HepG2 (cell line): Measurements from ENCODE around the gene TMTC2. TPM values are rescaled to one million over a fixed set of nuclear protein-coding genes. Genes with fewer than 3 reads are reported as not detected.

ENCODE experiments used
- ATAC-seq: fragments of 200-7000 bp; cut with Tn5 transposase; 3 replicates; pipeline ENCODE4 v1.9.1; 2020; ENCODE audit warnings: mild to moderate bottlenecking, moderate library complexity
- BruUV-seq: library from RNA; stranded (reverse); fragments of 400-500 nt; replicated peaks from 2 replicates; lab custom pipeline; 2021; lab: Mats Ljungman, UMichigan
- CTCF ChIA-PET: fragments of 300-600 bp; formaldehyde crosslinking; extraction: SDS; loops from one replicate; lab custom pipeline; 2021; ENCODE audit warnings: low total read pairs, inconsistent platforms, low intra/inter-chr PET ratio; lab: Yijun Ruan, JAX
- POLR2A ChIA-PET: fragments of 350-600 bp; sonication (Branson Sonifier 250); formaldehyde crosslinking; loops from one replicate; lab custom pipeline; 2020; ENCODE audit warnings: antibody characterized with exemption, inconsistent platforms; lab: Yijun Ruan, JAX
- DNase-seq: peaks from one replicate; pipeline ENCODE4 v3.0.0-alpha.2; 2015; ENCODE audit warnings: low spot score
- FAIRE-seq: peaks from 3 replicates; lab custom pipeline; 2011; peaks lifted over from hg19 to GRCh38; lab: Jason Lieb, UNC
- H2AFZ ChIP-seq: one replicate; pipeline ENCODE4 v1.6.1; 2011; ENCODE audit warnings: low read length, inconsistent platforms
- H3K27ac ChIP-seq: fragments of 300-600 bp; 3 replicates; pipeline ENCODE4 v1.8.0; 2011; ENCODE audit warnings: mixed run types, mild to moderate bottlenecking, mixed read lengths, low read length, inconsistent platforms; ENCODE audit not compliant: insufficient read depth; ENCODE audit errors: extremely low read length
- H3K27me3 ChIP-seq, 2 experiments: fragments of 200-600 bp in 1 of 2; 2 replicates in 1 of 2; 3 replicates in 1 of 2; pipeline versions ENCODE4 v1.6.0 to v1.8.0; 2011; ENCODE audit warnings: low read length in 2 of 2, mild to moderate bottlenecking in 2 of 2, moderate library complexity in 2 of 2, inconsistent platforms in 1 of 2; ENCODE audit not compliant: insufficient read depth in 2 of 2, control insufficient read depth in 1 of 2
- H3K36me3 ChIP-seq, 2 experiments: fragments of 200-600 bp in 1 of 2; replicated peaks in 1 of 2; 2 replicates in 1 of 2; 3 replicates in 1 of 2; pipeline versions ENCODE4 v1.5.1 to v1.8.0; 2011; ENCODE audit warnings: low read length in 2 of 2, inconsistent platforms in 1 of 2; ENCODE audit not compliant: insufficient read depth in 2 of 2, control insufficient read depth in 1 of 2
- H3K4me1 ChIP-seq: 2 replicates; pipeline ENCODE4 v1.5.1; 2012; ENCODE audit warnings: low read length, inconsistent platforms; ENCODE audit not compliant: insufficient read depth
- H3K4me2 ChIP-seq: 2 replicates; pipeline ENCODE4 v1.6.0; 2011; ENCODE audit warnings: low read depth, low read length, inconsistent platforms
- H3K4me3 ChIP-seq, 3 experiments: fragments of 200-600 bp in 1 of 3; sonication (generic), shearing (Covaris generic) in 1 of 3; replicated peaks in 1 of 3; 2 replicates each; pipeline ENCODE4 v1.5.1; 2011 to 2016; ENCODE audit warnings: low read length in 3 of 3, inconsistent platforms in 2 of 3, low read depth in 2 of 3, mild to moderate bottlenecking in 2 of 3, control low read depth in 1 of 3, mixed read lengths in 1 of 3; ENCODE audit not compliant: insufficient read depth in 1 of 3
- H3K79me2 ChIP-seq: one replicate; pipeline ENCODE4 v1.6.1; 2011; ENCODE audit warnings: low read length, inconsistent platforms; ENCODE audit not compliant: insufficient read depth
- H3K9ac ChIP-seq: 2 replicates; pipeline ENCODE4 v1.6.0; 2011; ENCODE audit warnings: mild to moderate bottlenecking, low read depth, low read length, inconsistent platforms; ENCODE audit not compliant: insufficient read depth
- H3K9me3 ChIP-seq: 2 replicates; pipeline ENCODE4 v1.5.1; 2012; ENCODE audit warnings: mild to moderate bottlenecking, low read length
- H4K20me1 ChIP-seq: 2 replicates; pipeline ENCODE4 v1.6.0; 2011; ENCODE audit warnings: inconsistent platforms, mild to moderate bottlenecking, low read length, moderate library complexity; ENCODE audit not compliant: insufficient read depth
- BRD4 ChIP-seq: sonication (generic); formaldehyde crosslinking; IDR thresholded peaks from 2 replicates; pipeline ENCODE4 v1.4.0; 2020; ENCODE audit warnings: missing genetic modification reagents
- HNRNPUL1 ChIP-seq: fragments of 200-400 bp; formaldehyde crosslinking; IDR thresholded peaks from 2 replicates; pipeline ENCODE4 v1.6.1; 2017; ENCODE audit warnings: low read depth, mild to moderate bottlenecking, low read length, moderate library complexity
- KLF13 ChIP-seq: sonication (generic); formaldehyde crosslinking; IDR thresholded peaks from 2 replicates; pipeline ENCODE4 v1.4.0; 2020; ENCODE audit warnings: mild to moderate bottlenecking, missing genetic modification reagents
- PRMT3 ChIP-seq: sonication (generic); formaldehyde crosslinking; IDR thresholded peaks from 2 replicates; pipeline ENCODE4 v1.8.1; 2022; ENCODE audit warnings: low read depth, mild to moderate bottlenecking, moderate library complexity, missing genetic modification reagents, borderline replicate concordance
- REL ChIP-seq: sonication (generic); formaldehyde crosslinking; conservative IDR thresholded peaks from 2 replicates; pipeline ENCODE4 v1.8.0; 2022; ENCODE audit warnings: mild to moderate bottlenecking, missing genetic modification reagents, moderate library complexity
- TP53 ChIP-seq: sonication (generic); formaldehyde crosslinking; conservative IDR thresholded peaks from 2 replicates; pipeline ENCODE4 v1.4.0; 2020; ENCODE audit warnings: missing genetic modification reagents
- ZNF205 ChIP-seq: IDR thresholded peaks from 2 replicates; pipeline ENCODE4 v1.6.1; 2018; ENCODE audit warnings: missing biosample characterization, missing genetic modification reagents
- ZNF362 ChIP-seq: sonication (generic); formaldehyde crosslinking; IDR thresholded peaks from 2 replicates; pipeline ENCODE4 v1.4.0; 2020; ENCODE audit warnings: missing genetic modification reagents, mild to moderate bottlenecking, borderline replicate concordance
- ZNF616 ChIP-seq: sonication (generic); formaldehyde crosslinking; IDR thresholded peaks from 2 replicates; pipeline ENCODE4 v1.5.0; 2020; ENCODE audit warnings: low read depth, mild to moderate bottlenecking, missing genetic modification reagents
- ZXDC ChIP-seq: sonication (generic); formaldehyde crosslinking; IDR thresholded peaks from 2 replicates; pipeline ENCODE4 v1.5.0; 2020; ENCODE audit warnings: mild to moderate bottlenecking, missing genetic modification reagents
- WGBS: methylation state at CpG from one replicate; pipeline ENCODE4 v1.1.6; 2017; ENCODE audit warnings: low lambda C conversion rate; 5-methylcytosine and 5-hydroxymethylcytosine counted together
- in situ Hi-C: cut with HindIII; loops from 2 replicates; pipeline ENCODE4 v1.10.0; 2017; ENCODE audit warnings: low pct_unique_long_range_greater_than_20kb; ENCODE audit not compliant: extremely low pct_ligation_motif_present
- intact Hi-C: fragments of 100-400 bp; cut with micrococcal nuclease; formaldehyde crosslinking; loops from one replicate; pipeline ENCODE4 v1.10.0; 2022; ENCODE audit not compliant: unreplicated experiment
- polyA plus RNA-seq, 8 experiments: library from polyadenylated mRNA; depleted of rRNA in 3 of 8; stranded (reverse) in 7 of 8; unstranded in 1 of 8; fragments of >200 nt; fragmentation: Illumina TruSeq in 4 of 8; extraction: Trizol in 4 of 8; gene quantifications; 2 replicates each; pipeline versions ENCODE4 v1.2.1 to v1.2.3, GENCODE V29; 2011 to 2016; ENCODE audit warnings: low read depth in 4 of 8, missing spikeins in 1 of 8, mixed read lengths in 1 of 8; ENCODE audit not compliant: insufficient read depth in 1 of 8
- total RNA-seq, 5 experiments: library from RNA; depleted of rRNA; stranded (reverse); fragments of >200 nt; fragmentation: Illumina TruSeq; extraction: Trizol; gene quantifications; 2 replicates each; pipeline ENCODE4 v1.2.3, GENCODE V29; 2016; ENCODE audit warnings: low read depth in 1 of 5
- TF ChIP-seq, protein P1 (sequence below): sonication (generic); formaldehyde crosslinking; IDR thresholded peaks from 2 replicates; pipeline ENCODE4 v1.5.1; 2020; ENCODE audit warnings: missing genetic modification reagents, mild to moderate bottlenecking, borderline replicate concordance
- TF ChIP-seq, protein P2 (sequence below): IDR thresholded peaks from 2 replicates; pipeline ENCODE4 v1.6.1; 2016; ENCODE audit warnings: missing compliant biosample characterization, missing genetic modification reagents, borderline replicate concordance

The TMTC2 gene
- total and polyA plus RNA-seq, 2 of the 13 experiments (the other 11 are each of a cell fraction or from before 2014, with no cell fraction given), result 0.55 to 0.63 TPM

- TF ChIP-seq, protein P1, sequence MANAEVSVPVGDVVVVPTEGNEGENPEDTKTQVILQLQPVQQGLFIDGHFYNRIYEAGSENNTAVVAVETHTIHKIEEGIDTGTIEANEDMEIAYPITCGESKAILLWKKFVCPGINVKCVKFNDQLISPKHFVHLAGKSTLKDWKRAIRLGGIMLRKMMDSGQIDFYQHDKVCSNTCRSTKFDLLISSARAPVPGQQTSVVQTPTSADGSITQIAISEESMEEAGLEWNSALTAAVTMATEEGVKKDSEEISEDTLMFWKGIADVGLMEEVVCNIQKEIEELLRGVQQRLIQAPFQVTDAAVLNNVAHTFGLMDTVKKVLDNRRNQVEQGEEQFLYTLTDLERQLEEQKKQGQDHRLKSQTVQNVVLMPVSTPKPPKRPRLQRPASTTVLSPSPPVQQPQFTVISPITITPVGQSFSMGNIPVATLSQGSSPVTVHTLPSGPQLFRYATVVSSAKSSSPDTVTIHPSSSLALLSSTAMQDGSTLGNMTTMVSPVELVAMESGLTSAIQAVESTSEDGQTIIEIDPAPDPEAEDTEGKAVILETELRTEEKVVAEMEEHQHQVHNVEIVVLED (CRISPR knock-in tag), result no peak
- TF ChIP-seq PRMT3 (no peak), REL (CRISPR knock-in tag) (no peak), ZNF616 (CRISPR knock-in tag) (no peak), ZNF205 (CRISPR knock-in tag) (no peak), ZXDC (CRISPR knock-in tag) (no peak)
Observed at GRCh38 chr12:82950356-82950755, 263.6 kb downstream of the TMTC2 start (continued).

- Histone ChIP-seq H3K9ac (no peak overlapping the region), H3K9me3 (no peaks in the 10 kb centered on the region), H4K20me1 (no peaks in the 10 kb centered on the region), H3K27me3 (no peaks in the 10 kb centered on the region), H3K4me1 (no peaks in the 10 kb centered on the region), H3K4me2 (no peak overlapping the region), H3K36me3 (no peaks in the 10 kb centered on the region), H3K27ac (no peak overlapping the region), H3K79me2 (no peaks in the 10 kb centered on the region), H2AFZ (no peak overlapping the region), H3K4me3 (no peak overlapping the region)
- intact Hi-C loops (no loop called here), in situ Hi-C loops (no loop called here)
- WGBS, result 5% methylated on average over 3 of the region's 3 CpGs
- FAIRE-seq (no peak), DNase-seq (no peak), ATAC-seq (no peak)
- ChIA-PET POLR2A (no interaction called here), CTCF (no interaction called here)
- TF ChIP-seq TP53, result no peak
- TF ChIP-seq, protein P2, sequence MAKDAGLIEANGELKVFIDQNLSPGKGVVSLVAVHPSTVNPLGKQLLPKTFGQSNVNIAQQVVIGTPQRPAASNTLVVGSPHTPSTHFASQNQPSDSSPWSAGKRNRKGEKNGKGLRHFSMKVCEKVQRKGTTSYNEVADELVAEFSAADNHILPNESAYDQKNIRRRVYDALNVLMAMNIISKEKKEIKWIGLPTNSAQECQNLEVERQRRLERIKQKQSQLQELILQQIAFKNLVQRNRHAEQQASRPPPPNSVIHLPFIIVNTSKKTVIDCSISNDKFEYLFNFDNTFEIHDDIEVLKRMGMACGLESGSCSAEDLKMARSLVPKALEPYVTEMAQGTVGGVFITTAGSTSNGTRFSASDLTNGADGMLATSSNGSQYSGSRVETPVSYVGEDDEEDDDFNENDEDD, result no peak
- TF ChIP-seq BRD4 (CRISPR knock-in tag), result no peak
- TF ChIP-seq KLF13 (CRISPR knock-in tag), result no peak
- TF ChIP-seq ZNF362, result no peak
- no peak for TF ChIP-seq HNRNPUL1
- BruUV-seq, result no TSS peak
Observed at GRCh38 chr12:82952946-82953345, 266.2 kb downstream of the TMTC2 start.
